Neural crest cell (in vitro differentiated cells): ENCODE results near the gene CNDP1. TPM values are rescaled to one million over a fixed set of nuclear protein-coding genes. Genes with fewer than 3 reads are reported as not detected.
"Not testable (repeated sequence)": the region's sequence is repeated elsewhere in the genome, so short reads cannot be mapped to it uniquely, and the experiment has no call there.

Experiments used
- DNase-seq: peaks from one replicate; pipeline ENCODE4 v3.0.0; 2021; ENCODE audit warnings: low read depth, mixed read lengths, low spot score
- H3K27ac Mint-ChIP-seq: one replicate; pipeline ENCODE4 v1.8.0; 2021; ENCODE audit warnings: mild to moderate bottlenecking, mixed read lengths; ENCODE audit not compliant: unreplicated experiment
- H3K27me3 Mint-ChIP-seq: 2 replicates; pipeline ENCODE4 v1.8.0; 2021; ENCODE audit warnings: low read depth, mild to moderate bottlenecking, mixed read lengths
- H3K36me3 Mint-ChIP-seq: 2 replicates; pipeline ENCODE4 v1.8.0; 2021; ENCODE audit warnings: low read depth, mild to moderate bottlenecking, mixed read lengths
- H3K4me1 Mint-ChIP-seq: 2 replicates; pipeline ENCODE4 v1.8.0; 2021; ENCODE audit warnings: mixed read lengths
- H3K4me3 Mint-ChIP-seq: one replicate; pipeline ENCODE4 v1.8.0; 2021; ENCODE audit warnings: mild to moderate bottlenecking, mixed read lengths
- H3K9me3 Mint-ChIP-seq: 2 replicates; pipeline ENCODE4 v1.8.0; 2021; ENCODE audit warnings: mixed read lengths
- total RNA-seq: library from RNA; stranded (reverse); gene quantifications from 2 replicates; pipeline ENCODE4 v1.2.1, GENCODE V29; 2021
- TF ChIP-seq, protein P1 (sequence below): fragments of 200-600 bp; sonication (generic); conservative IDR thresholded peaks from 2 replicates; pipeline ENCODE4 v1.5.0; 2021; ENCODE audit warnings: antibody characterized with exemption, mild to moderate bottlenecking

CNDP1 gene
- total RNA-seq, 1 donor from 2014 or later, result 0.56 TPM

- no peak for DNase-seq
- Mint-ChIP-seq H3K4me1 (peaks cover 3% of the 10 kb centered on the region), H3K27me3 (no peaks in the 10 kb centered on the region), H3K27ac (no peak overlapping the region), H3K9me3 (no peaks in the 10 kb centered on the region), H3K4me3 (no peak overlapping the region), H3K36me3 (peaks cover 3% of the 10 kb centered on the region)
- TF ChIP-seq, protein P1, sequence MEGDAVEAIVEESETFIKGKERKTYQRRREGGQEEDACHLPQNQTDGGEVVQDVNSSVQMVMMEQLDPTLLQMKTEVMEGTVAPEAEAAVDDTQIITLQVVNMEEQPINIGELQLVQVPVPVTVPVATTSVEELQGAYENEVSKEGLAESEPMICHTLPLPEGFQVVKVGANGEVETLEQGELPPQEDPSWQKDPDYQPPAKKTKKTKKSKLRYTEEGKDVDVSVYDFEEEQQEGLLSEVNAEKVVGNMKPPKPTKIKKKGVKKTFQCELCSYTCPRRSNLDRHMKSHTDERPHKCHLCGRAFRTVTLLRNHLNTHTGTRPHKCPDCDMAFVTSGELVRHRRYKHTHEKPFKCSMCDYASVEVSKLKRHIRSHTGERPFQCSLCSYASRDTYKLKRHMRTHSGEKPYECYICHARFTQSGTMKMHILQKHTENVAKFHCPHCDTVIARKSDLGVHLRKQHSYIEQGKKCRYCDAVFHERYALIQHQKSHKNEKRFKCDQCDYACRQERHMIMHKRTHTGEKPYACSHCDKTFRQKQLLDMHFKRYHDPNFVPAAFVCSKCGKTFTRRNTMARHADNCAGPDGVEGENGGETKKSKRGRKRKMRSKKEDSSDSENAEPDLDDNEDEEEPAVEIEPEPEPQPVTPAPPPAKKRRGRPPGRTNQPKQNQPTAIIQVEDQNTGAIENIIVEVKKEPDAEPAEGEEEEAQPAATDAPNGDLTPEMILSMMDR, result no peak
Observed at GRCh38 chr18:74562775-74563174, 28.5 kb downstream of the CNDP1 start.

DNA sequence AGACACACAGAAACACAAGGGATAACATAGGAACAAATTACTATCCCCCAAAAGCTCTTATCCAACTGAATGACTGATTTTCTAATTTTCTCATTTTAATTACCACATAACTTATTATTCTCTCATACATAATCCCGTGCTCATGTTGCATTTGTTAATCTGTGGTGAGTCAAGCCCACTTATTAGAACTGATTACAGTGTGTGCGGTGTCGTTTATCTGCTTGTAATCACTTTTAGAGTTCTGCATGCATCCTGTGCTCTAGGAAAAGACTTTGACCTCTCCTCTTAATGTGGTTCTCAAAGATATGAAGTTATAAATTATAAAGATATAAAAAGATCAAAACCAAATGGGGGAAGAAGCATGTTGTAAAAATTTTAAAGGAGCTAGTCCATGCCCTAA, 29.7 kb downstream of the CNDP1 start:
- DNase-seq, result no peak
- Mint-ChIP-seq H3K27me3 (peaks cover 9% of the 10 kb centered on the region), H3K4me3 (no peak overlapping the region), H3K9me3 (peaks cover 3% of the 10 kb centered on the region), H3K36me3 (peaks cover 3% of the 10 kb centered on the region), H3K4me1 (peaks cover 3% of the 10 kb centered on the region), H3K27ac (no peak overlapping the region)
- TF ChIP-seq, protein P1, result no peak

DNA sequence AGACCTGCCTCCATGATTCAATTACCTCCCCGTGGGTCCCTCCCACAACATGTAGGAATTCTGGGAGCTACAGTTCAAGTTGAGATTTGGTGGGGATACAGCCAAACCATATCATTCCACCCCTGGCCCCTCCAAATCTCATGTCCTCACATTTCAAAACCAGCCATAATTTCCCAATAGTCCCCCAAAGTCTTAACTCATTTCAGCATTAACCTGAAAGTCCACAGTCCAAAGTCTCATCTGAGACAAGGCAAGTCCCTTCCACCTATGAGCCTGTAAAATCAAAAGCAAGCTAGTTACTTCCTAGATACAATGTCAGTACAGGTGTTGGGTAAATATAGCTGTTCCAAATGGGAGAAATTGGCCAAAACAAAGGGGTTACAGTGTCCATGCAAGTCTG, 30.9 kb downstream of the CNDP1 start:
- H3K9me3 Mint-ChIP-seq, H3K36me3 Mint-ChIP-seq, DNase-seq, H3K27me3 Mint-ChIP-seq, H3K4me3 Mint-ChIP-seq, H3K27ac Mint-ChIP-seq, H3K4me1 Mint-ChIP-seq: not testable (repeated sequence)

- H3K9me3 Mint-ChIP-seq, H3K4me1 Mint-ChIP-seq, H3K27me3 Mint-ChIP-seq, H3K4me3 Mint-ChIP-seq, H3K27ac Mint-ChIP-seq, DNase-seq, H3K36me3 Mint-ChIP-seq: not testable (repeated sequence)
Observed at GRCh38 chr18:74565993-74566392, 31.7 kb downstream of the CNDP1 start.

- H3K27me3 Mint-ChIP-seq, result peaks cover 11% of the 10 kb centered on the region
- H3K9me3 Mint-ChIP-seq, result peaks cover 3% of the 10 kb centered on the region
- H3K27ac Mint-ChIP-seq, result no peak overlapping the region
- H3K4me3 Mint-ChIP-seq, result no peak overlapping the region
- no peaks in the 10 kb centered on the region for H3K4me1 Mint-ChIP-seq
- no peak for DNase-seq
- peaks cover 3% of the 10 kb centered on the region for H3K36me3 Mint-ChIP-seq
- TF ChIP-seq, protein P1, result no peak
Observed at GRCh38 chr18:74567822-74568221, 33.5 kb downstream of the CNDP1 start.

GRCh38 chr18:74569401-74569800, 35.1 kb downstream of the CNDP1 start:
- Mint-ChIP-seq H3K27me3 (peaks cover 14% of the 10 kb centered on the region), H3K36me3 (peaks cover 6% of the 10 kb centered on the region), H3K4me3 (no peak overlapping the region), H3K9me3 (peaks cover 7% of the 10 kb centered on the region), H3K27ac (no peak overlapping the region), H3K4me1 (no peaks in the 10 kb centered on the region)
- DNase-seq, result no peak
- TF ChIP-seq, protein P1, result no peak

DNA sequence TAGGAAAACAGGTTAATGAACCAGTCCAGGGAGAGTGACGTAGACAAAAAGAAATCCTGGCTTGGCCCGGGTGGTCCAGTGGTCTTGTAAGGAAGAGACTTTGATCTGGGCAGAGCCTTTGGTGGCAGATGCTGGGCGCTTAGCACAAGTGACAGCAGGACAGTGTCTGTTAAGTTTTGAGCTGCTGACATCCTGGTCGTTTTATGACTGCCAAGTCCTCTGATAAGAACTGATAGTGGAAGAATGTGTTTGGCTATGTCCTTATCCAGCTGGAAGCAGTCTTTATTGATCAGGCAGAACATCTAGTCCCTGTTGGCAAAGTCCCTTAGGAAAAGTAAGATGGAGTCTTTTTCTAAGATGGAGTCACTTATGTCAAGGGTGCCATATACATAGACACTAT, 36.0 kb downstream of the CNDP1 start:
- Mint-ChIP-seq H3K9me3 (peaks cover 7% of the 10 kb centered on the region), H3K27ac (no peak overlapping the region), H3K27me3 (peaks cover 18% of the 10 kb centered on the region), H3K4me1 (no peaks in the 10 kb centered on the region), H3K36me3 (peaks cover 6% of the 10 kb centered on the region), H3K4me3 (no peak overlapping the region)
- TF ChIP-seq, protein P1, result no peak
- no peak for DNase-seq
